HEK293 (cell line): ENCODE results near the gene SCYGR1.

Source experiments
- CTCF ChIA-PET: fragments of 350-600 bp; formaldehyde crosslinking; extraction: SDS; loops from one replicate; lab custom pipeline; 2021; ENCODE audit warnings: antibody characterized with exemption; lab: Yijun Ruan, JAX
- POLR2A ChIA-PET: fragments of 300-600 bp; formaldehyde crosslinking; extraction: SDS; loops from one replicate; lab custom pipeline; 2020; ENCODE audit warnings: antibody characterized with exemption, inconsistent platforms; lab: Yijun Ruan, JAX
- H3K27ac ChIP-seq: fragments of 200-500 bp; sonication (Bioruptor generic); 2 replicates; pipeline ENCODE4 v1.5.1; 2014; ENCODE audit warnings: low read depth, low read length, control low read depth, inconsistent platforms; ENCODE audit errors: extremely low read depth
- H3K36me3 ChIP-seq, 2 experiments: fragments of 200-500 bp in 1 of 2; sonication (Bioruptor generic) in 1 of 2; 1 replicate in 1 of 2; 2 replicates in 1 of 2; pipeline ENCODE4 v1.5.1; 2014 to 2017; ENCODE audit warnings: inconsistent platforms in 2 of 2, low read length in 2 of 2; ENCODE audit not compliant: control insufficient read depth in 2 of 2, insufficient read depth in 1 of 2
- H3K4me1 ChIP-seq: fragments of 200-500 bp; sonication (Bioruptor generic); 2 replicates; pipeline ENCODE4 v1.5.1; 2014; ENCODE audit warnings: mild to moderate bottlenecking, low read length, inconsistent platforms; ENCODE audit not compliant: control insufficient read depth, insufficient read depth
- H3K4me3 ChIP-seq: 2 replicates; pipeline ENCODE4 v1.5.1; 2011; ENCODE audit warnings: low read depth, mild to moderate bottlenecking, control low read depth, low read length, moderate library complexity
- H3K9me3 ChIP-seq: fragments of 200-500 bp; sonication (Bioruptor generic); 2 replicates; pipeline ENCODE4 v1.5.1; 2014; ENCODE audit warnings: low read depth, low read length, inconsistent platforms; ENCODE audit not compliant: control insufficient read depth, insufficient read depth
- SP2 ChIP-seq: fragments of 450-650 bp; formaldehyde crosslinking; IDR thresholded peaks from 2 replicates; pipeline ENCODE4 v1.5.1; 2016; ENCODE audit warnings: missing biosample characterization, missing genetic modification characterization
- ZFHX2 ChIP-seq: fragments of 450-650 bp; formaldehyde crosslinking; conservative IDR thresholded peaks from 2 replicates; pipeline ENCODE4 v1.5.1; 2016; ENCODE audit warnings: missing biosample characterization, missing genetic modification characterization
- ZNF140 ChIP-seq: fragments of 450-650 bp; formaldehyde crosslinking; IDR thresholded peaks from 2 replicates; pipeline ENCODE4 v1.5.1; 2016; ENCODE audit warnings: missing biosample characterization, missing genetic modification characterization
- ZNF155 ChIP-seq: fragments of 450-650 bp; formaldehyde crosslinking; IDR thresholded peaks from 2 replicates; pipeline ENCODE4 v1.5.1; 2016; ENCODE audit warnings: missing biosample characterization, missing genetic modification characterization
- ZNF324 ChIP-seq: fragments of 450-650 bp; formaldehyde crosslinking; IDR thresholded peaks from 2 replicates; pipeline ENCODE4 v1.5.1; 2016; ENCODE audit warnings: missing biosample characterization, missing genetic modification characterization
- ZNF335 ChIP-seq: fragments of 450-650 bp; formaldehyde crosslinking; conservative IDR thresholded peaks from 2 replicates; pipeline ENCODE4 v1.5.1; 2016; ENCODE audit warnings: missing biosample characterization, missing genetic modification characterization
- ZNF37A ChIP-seq: fragments of 450-650 bp; IDR thresholded peaks from 2 replicates; pipeline ENCODE4 v1.5.1; 2018; ENCODE audit warnings: missing biosample characterization, missing genetic modification characterization
- ZNF404 ChIP-seq: fragments of 450-650 bp; formaldehyde crosslinking; IDR thresholded peaks from 2 replicates; pipeline ENCODE4 v1.5.1; 2017; ENCODE audit warnings: missing biosample characterization, missing genetic modification characterization
- ZNF521 ChIP-seq: fragments of 450-650 bp; formaldehyde crosslinking; IDR thresholded peaks from 2 replicates; pipeline ENCODE4 v1.5.1; 2017; ENCODE audit warnings: missing biosample characterization, mild to moderate bottlenecking, missing genetic modification characterization
- ZNF561 ChIP-seq: fragments of 450-650 bp; IDR thresholded peaks from 2 replicates; pipeline ENCODE4 v1.5.1; 2018; ENCODE audit warnings: missing biosample characterization, missing genetic modification characterization, borderline replicate concordance
- ZNF654 ChIP-seq: fragments of 450-650 bp; formaldehyde crosslinking; IDR thresholded peaks from 2 replicates; pipeline ENCODE4 v1.5.1; 2016; ENCODE audit warnings: low read depth, missing biosample characterization, missing genetic modification characterization
- ZNF792 ChIP-seq: fragments of 450-650 bp; formaldehyde crosslinking; IDR thresholded peaks from 2 replicates; pipeline ENCODE4 v1.5.1; 2016; ENCODE audit warnings: missing biosample characterization, missing genetic modification characterization
- ZNF837 ChIP-seq: fragments of 450-650 bp; formaldehyde crosslinking; IDR thresholded peaks from 2 replicates; pipeline ENCODE4 v1.5.1; 2016; ENCODE audit warnings: missing biosample characterization, missing genetic modification characterization
- ZSCAN23 ChIP-seq: fragments of 450-650 bp; formaldehyde crosslinking; IDR thresholded peaks from 2 replicates; pipeline ENCODE4 v1.5.1; 2016; ENCODE audit warnings: missing biosample characterization, missing genetic modification characterization
- TF ChIP-seq, protein P1 (sequence below): fragments of 450-650 bp; formaldehyde crosslinking; IDR thresholded peaks from 2 replicates; pipeline ENCODE4; 2016; ENCODE audit warnings: missing biosample characterization, missing genetic modification characterization
- TF ChIP-seq, protein P2 (sequence below): fragments of 450-650 bp; formaldehyde crosslinking; IDR thresholded peaks from 2 replicates; pipeline ENCODE4 v1.5.1; 2016; ENCODE audit warnings: missing biosample characterization, missing genetic modification characterization
- TF ChIP-seq, protein P3 (sequence below): fragments of 450-650 bp; formaldehyde crosslinking; IDR thresholded peaks from 2 replicates; pipeline ENCODE4 v1.5.1; 2016; ENCODE audit warnings: missing biosample characterization, missing genetic modification characterization, borderline replicate concordance

Gene SCYGR1

DNA sequence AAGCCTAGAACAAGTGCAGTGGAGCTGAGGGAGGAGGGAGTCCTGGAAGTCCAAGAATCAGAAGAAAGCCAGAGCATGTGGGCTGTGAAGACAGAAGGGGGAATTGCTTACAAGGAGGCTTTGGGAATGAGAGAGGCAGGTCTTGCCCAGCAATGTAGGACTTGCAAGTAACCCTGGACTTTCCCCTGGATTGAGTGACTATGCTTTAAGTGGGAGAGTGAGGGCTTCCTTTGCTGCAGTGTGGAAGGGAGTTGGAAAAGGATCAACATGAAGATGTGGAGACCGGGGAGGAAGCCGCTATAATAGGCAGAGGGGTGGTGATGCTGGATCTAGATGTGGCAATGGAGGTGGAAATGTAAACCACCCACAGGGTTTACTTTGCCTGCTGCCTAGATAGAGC is 13.8 kb upstream of the SCYGR1 start:
- no peak overlapping the region for H3K4me3 ChIP-seq
- POLR2A ChIA-PET = interaction anchor here (0.7 kb wide), 1 partner anchor 19 kb away, joined by 4 read pairs; no protein-coding TSS in a partner anchor
- H3K4me1 ChIP-seq = no peaks in the 10 kb centered on the region
- TF ChIP-seq ZSCAN23 (no peak), ZNF521 (tag by site-specific recombination) (no peak), ZNF404 (tag by site-specific recombination) (no peak), SP2 (no peak), ZNF561 (tag by site-specific recombination) (no peak), ZNF335 (tag by site-specific recombination) (no peak), ZNF37A (tag by site-specific recombination) (no peak), ZNF792 (tag by site-specific recombination) (no peak), ZFHX2 (tag by site-specific recombination) (no peak), ZNF324 (tag by site-specific recombination) (no peak), ZNF654 (no peak), ZNF837 (tag by site-specific recombination) (no peak), ZNF140 (tag by site-specific recombination) (no peak), ZNF155 (tag by site-specific recombination) (no peak)
- TF ChIP-seq, protein P1, sequence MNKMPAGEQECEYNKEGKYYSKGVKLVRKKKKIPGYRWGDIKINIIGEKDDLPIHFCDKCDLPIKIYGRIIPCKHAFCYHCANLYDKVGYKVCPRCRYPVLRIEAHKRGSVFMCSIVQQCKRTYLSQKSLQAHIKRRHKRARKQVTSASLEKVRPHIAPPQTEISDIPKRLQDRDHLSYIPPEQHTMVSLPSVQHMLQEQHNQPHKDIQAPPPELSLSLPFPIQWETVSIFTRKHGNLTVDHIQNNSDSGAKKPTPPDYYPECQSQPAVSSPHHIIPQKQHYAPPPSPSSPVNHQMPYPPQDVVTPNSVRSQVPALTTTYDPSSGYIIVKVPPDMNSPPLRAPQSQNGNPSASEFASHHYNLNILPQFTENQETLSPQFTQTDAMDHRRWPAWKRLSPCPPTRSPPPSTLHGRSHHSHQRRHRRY = no peak
- TF ChIP-seq, protein P2, sequence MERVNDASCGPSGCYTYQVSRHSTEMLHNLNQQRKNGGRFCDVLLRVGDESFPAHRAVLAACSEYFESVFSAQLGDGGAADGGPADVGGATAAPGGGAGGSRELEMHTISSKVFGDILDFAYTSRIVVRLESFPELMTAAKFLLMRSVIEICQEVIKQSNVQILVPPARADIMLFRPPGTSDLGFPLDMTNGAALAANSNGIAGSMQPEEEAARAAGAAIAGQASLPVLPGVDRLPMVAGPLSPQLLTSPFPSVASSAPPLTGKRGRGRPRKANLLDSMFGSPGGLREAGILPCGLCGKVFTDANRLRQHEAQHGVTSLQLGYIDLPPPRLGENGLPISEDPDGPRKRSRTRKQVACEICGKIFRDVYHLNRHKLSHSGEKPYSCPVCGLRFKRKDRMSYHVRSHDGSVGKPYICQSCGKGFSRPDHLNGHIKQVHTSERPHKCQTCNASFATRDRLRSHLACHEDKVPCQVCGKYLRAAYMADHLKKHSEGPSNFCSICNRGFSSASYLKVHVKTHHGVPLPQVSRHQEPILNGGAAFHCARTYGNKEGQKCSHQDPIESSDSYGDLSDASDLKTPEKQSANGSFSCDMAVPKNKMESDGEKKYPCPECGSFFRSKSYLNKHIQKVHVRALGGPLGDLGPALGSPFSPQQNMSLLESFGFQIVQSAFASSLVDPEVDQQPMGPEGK = no peak
- TF ChIP-seq, protein P3, sequence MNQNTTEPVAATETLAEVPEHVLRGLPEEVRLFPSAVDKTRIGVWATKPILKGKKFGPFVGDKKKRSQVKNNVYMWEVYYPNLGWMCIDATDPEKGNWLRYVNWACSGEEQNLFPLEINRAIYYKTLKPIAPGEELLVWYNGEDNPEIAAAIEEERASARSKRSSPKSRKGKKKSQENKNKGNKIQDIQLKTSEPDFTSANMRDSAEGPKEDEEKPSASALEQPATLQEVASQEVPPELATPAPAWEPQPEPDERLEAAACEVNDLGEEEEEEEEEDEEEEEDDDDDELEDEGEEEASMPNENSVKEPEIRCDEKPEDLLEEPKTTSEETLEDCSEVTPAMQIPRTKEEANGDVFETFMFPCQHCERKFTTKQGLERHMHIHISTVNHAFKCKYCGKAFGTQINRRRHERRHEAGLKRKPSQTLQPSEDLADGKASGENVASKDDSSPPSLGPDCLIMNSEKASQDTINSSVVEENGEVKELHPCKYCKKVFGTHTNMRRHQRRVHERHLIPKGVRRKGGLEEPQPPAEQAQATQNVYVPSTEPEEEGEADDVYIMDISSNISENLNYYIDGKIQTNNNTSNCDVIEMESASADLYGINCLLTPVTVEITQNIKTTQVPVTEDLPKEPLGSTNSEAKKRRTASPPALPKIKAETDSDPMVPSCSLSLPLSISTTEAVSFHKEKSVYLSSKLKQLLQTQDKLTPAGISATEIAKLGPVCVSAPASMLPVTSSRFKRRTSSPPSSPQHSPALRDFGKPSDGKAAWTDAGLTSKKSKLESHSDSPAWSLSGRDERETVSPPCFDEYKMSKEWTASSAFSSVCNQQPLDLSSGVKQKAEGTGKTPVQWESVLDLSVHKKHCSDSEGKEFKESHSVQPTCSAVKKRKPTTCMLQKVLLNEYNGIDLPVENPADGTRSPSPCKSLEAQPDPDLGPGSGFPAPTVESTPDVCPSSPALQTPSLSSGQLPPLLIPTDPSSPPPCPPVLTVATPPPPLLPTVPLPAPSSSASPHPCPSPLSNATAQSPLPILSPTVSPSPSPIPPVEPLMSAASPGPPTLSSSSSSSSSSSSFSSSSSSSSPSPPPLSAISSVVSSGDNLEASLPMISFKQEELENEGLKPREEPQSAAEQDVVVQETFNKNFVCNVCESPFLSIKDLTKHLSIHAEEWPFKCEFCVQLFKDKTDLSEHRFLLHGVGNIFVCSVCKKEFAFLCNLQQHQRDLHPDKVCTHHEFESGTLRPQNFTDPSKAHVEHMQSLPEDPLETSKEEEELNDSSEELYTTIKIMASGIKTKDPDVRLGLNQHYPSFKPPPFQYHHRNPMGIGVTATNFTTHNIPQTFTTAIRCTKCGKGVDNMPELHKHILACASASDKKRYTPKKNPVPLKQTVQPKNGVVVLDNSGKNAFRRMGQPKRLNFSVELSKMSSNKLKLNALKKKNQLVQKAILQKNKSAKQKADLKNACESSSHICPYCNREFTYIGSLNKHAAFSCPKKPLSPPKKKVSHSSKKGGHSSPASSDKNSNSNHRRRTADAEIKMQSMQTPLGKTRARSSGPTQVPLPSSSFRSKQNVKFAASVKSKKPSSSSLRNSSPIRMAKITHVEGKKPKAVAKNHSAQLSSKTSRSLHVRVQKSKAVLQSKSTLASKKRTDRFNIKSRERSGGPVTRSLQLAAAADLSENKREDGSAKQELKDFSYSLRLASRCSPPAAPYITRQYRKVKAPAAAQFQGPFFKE (tag by site-specific recombination) = no peak
- TF ChIP-seq, all 188 proteins: peak for 0
- H3K9me3 ChIP-seq = no peaks in the 10 kb centered on the region
- no peaks in the 10 kb centered on the region for H3K36me3 ChIP-seq
- no peak overlapping the region for H3K27ac ChIP-seq
- CTCF ChIA-PET = interaction anchor here (1.1 to 1.8 kb wide), 2 partner anchors 70 to 364 kb away, joined by 4 to 6 read pairs; no protein-coding TSS in a partner anchor
